ENCODE measurements around the gene TMEM9B.
"Not testable (repeated sequence)": the region's sequence is repeated elsewhere in the genome, so short reads cannot be mapped to it uniquely, and the experiment has no call there.

TMEM9B gene

GRCh38 chr11:8983552-8983951 is 19.3 kb upstream of the TMEM9B start:
- Histone ChIP-seq H3K27ac (no peak overlapping the region), H3K4me3 (ENCODE audit: low read depth, low read length) (no peak overlapping the region), H3K9me3 (ENCODE audit: severe bottlenecking) (no peaks in the 10 kb centered on the region), H3K36me3 (no peaks in the 10 kb centered on the region), H3K27me3 (ENCODE audit: insufficient read depth, low read depth, severe bottlenecking) (no peaks in the 10 kb centered on the region)
- no peak for DNase-seq
- TF ChIP-seq CTCF (IDR thresholded peaks at IDR 0.05; ENCODE audit: low read depth, low read length), result no peak

GRCh38 chr11:8980485-8980884 is 16.2 kb upstream of the TMEM9B start:
- no peak overlapping the region for H3K4me3 ChIP-seq (ENCODE audit: low read depth, low read length)
- H3K27me3 ChIP-seq (ENCODE audit: insufficient read depth, low read depth, severe bottlenecking), result no peaks in the 10 kb centered on the region
- TF ChIP-seq CTCF (IDR thresholded peaks at IDR 0.05; ENCODE audit: low read depth, low read length), result no peak
- no peak for DNase-seq
- no peaks in the 10 kb centered on the region for H3K9me3 ChIP-seq (ENCODE audit: severe bottlenecking)
- no peaks in the 10 kb centered on the region for H3K36me3 ChIP-seq
- no peak overlapping the region for H3K27ac ChIP-seq

GRCh38 chr11:8979365-8979764 is 15.1 kb upstream of the TMEM9B start:
- H3K27ac ChIP-seq; H3K36me3 ChIP-seq; DNase-seq; H3K9me3 ChIP-seq (ENCODE audit: severe bottlenecking); H3K4me3 ChIP-seq (ENCODE audit: low read depth, low read length); H3K27me3 ChIP-seq (ENCODE audit: insufficient read depth, low read depth, severe bottlenecking): not testable (repeated sequence)

GRCh38 chr11:8973121-8973520 is 8.9 kb upstream of the TMEM9B start:
- Histone ChIP-seq H3K9me3 (ENCODE audit: severe bottlenecking) (no peaks in the 10 kb centered on the region), H3K4me3 (ENCODE audit: low read depth, low read length) (no peak overlapping the region), H3K27me3 (ENCODE audit: insufficient read depth, low read depth, severe bottlenecking) (no peaks in the 10 kb centered on the region), H3K36me3 (no peaks in the 10 kb centered on the region), H3K27ac (no peak overlapping the region)
- DNase-seq, result no peak
- no peak for TF ChIP-seq CTCF (IDR thresholded peaks at IDR 0.05; ENCODE audit: low read depth, low read length)

- Histone ChIP-seq H3K9me3 (ENCODE audit: severe bottlenecking) (no peaks in the 10 kb centered on the region), H3K36me3 (no peaks in the 10 kb centered on the region), H3K27ac (no peak overlapping the region), H3K4me3 (ENCODE audit: low read depth, low read length) (no peak overlapping the region), H3K27me3 (ENCODE audit: insufficient read depth, low read depth, severe bottlenecking) (no peaks in the 10 kb centered on the region)
- TF ChIP-seq CTCF (IDR thresholded peaks at IDR 0.05; ENCODE audit: low read depth, low read length), result no peak
- DNase-seq, result no peak
Observed at GRCh38 chr11:8971924-8972316, 7.7 kb upstream of the TMEM9B start.

- Histone ChIP-seq H3K27ac (no peak overlapping the region), H3K36me3 (no peaks in the 10 kb centered on the region), H3K9me3 (ENCODE audit: severe bottlenecking) (no peaks in the 10 kb centered on the region), H3K4me3 (ENCODE audit: low read depth, low read length) (no peak overlapping the region), H3K27me3 (ENCODE audit: insufficient read depth, low read depth, severe bottlenecking) (no peaks in the 10 kb centered on the region)
- DNase-seq, result no peak
- no peak for TF ChIP-seq CTCF (IDR thresholded peaks at IDR 0.05; ENCODE audit: low read depth, low read length)
Observed at GRCh38 chr11:8971196-8971923, 7.1 kb upstream of the TMEM9B start.

Data from WERI-Rb-1 (cell line).